Stimulated activated CD4-positive, alpha-beta T cell treated with anti-CD3 and anti-CD28 coated beads, Interleukin-2, amount 100 ng/mL, for 4 hours (primary cell): ENCODE results near the gene ZC3HAV1.
"Not testable (repeated sequence)": the region's sequence is repeated elsewhere in the genome, so short reads cannot be mapped to it uniquely, and the experiment has no call there.

Experiments
- DNase-seq: peaks from one replicate; pipeline ENCODE4 v3.0.0-alpha.2; 2020; ENCODE audit warnings: low read depth

The ZC3HAV1 gene

GRCh38 chr7:139084709-139085108 lies 24.8 kb downstream of the ZC3HAV1 start:
- DNase-seq: no peak

DNA sequence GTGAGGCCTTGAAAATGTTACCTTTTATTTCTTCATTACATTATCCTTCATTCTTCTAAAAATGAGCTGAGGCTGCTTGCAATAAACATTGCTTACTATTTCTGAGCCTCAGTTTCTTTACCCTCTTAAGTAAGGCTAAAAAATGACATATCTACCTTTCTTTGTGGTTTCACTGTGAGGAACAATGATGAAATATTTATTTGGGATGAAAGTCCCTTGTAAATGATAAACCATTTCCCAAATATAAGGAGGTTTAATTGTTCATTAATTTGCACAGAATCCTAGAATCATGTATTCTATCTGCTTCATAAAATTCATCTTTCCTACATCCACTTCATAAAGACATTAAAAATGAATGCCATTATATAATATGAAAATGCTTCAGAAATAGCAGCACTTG lies 27.9 kb downstream of the ZC3HAV1 start:
- no peak for DNase-seq

DNA sequence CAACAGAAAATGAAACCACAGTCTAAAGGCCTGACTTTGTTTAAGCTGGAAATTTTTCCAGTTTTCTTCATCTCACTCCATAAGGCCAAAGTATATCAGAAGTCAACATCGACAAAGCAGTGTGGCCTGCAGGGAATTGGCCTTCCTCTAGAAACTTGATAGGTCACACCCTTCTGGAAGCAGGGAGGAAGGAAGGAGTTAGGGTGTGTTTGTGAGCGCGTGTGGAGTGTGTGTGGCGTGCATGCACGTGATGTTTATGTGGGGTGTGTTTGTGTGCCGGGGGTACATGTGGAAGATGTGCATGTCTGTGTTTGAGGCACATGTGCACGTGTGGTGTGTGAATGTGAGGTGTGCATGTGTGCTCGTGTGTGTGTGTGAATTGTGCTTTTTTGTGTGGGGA lies 28.6 kb downstream of the ZC3HAV1 start:
- no peak for DNase-seq

- DNase-seq: no peak
Measured at GRCh38 chr7:139079861-139080260, 29.7 kb downstream of the ZC3HAV1 start.

DNA sequence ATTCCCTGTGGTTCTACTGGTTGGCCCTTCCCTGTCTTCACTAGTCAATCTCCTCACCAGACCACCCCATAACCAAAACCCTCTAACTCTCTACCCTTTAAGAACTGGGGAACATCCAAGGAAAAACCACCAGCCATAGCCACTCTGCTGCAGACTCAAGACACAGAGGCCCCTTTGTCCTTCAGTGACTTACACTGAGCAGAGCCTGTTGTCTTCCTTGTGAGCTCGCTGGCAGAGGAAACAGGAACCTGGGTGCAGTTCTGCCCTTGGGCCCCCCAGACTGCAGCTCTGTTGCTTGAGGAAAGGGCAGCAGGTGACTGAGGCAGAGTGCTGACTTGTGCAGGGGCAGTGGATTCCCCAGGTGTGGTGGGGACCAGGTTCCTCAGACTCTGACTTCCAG lies 30.6 kb downstream of the ZC3HAV1 start:
- no peak for DNase-seq

DNA sequence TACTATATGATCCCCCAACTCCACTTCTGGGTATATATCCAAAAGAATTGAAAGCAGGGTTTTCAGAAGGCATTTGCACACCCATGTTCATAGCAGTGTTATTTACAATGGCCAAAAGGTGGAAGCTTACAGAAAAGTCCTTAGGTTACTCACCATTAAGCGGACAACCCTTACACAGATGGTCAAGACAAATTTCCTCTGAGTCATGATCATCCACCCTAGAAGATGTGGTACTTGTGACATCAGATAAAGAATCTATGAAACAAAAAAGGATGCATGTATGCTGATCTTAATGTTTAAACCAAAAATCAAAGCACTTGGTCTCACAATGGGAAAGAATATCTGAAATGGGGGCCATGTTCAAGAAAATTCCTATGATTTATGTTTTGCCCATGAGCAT lies 31.1 kb downstream of the ZC3HAV1 start:
- DNase-seq: no peak

DNA sequence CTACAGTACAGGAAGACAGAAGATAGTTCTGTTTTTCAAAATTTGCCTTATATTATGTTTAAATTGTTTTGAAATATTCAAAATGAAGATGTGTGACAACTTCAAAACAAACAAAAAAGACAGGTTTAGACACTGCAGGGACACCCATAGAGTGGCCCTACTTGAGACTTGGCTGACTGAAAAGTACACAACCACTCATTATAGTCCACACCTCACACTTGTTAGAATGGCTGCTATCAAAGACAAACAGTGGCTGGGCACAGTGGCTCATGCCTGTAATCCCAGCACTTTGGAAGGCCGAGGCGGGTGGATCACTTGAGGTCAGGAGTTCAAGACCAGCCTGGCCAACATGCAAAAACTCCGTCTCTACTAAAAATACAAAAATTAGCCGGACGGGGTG lies 31.8 kb downstream of the ZC3HAV1 start:
- not testable (repeated sequence) for DNase-seq

DNA sequence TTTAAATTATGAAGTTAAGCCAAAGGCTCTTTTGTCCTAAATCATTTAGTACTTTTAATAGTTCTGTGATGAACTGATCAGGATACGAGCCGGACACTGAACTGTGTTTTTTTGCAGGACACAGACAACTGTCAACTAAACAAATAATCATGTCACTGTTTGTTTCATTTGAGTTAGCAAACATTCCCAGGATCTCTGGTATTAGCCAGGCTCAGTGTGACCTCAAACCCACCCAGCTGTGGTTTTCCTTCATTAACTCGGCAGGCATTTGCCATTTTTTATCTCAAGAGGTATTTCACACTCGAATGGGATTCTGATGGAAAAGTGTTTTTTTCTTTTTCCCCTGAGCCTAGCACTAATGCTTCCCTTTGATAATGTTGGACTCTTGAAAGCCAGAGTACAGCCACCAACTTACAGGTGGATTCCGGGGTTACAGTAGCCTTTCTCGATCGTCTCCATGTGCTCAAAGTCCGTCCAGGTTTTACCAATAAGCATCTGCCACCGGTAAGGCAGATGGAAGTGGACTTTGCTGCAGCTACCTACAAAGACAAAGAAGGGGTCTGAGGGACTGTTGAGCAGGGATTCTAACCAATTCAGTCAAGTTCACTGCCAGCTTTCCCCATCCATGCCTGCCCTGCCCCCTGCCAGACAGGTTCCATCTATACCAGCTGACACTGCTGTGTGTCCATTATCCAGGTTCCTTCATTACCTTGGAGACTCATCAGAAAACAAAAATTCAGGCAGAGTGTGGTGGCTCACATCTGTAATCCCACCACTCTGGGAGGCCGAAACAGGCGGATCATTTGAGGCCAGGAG lies 33.4 kb downstream of the ZC3HAV1 start:
- no peak for DNase-seq

DNA sequence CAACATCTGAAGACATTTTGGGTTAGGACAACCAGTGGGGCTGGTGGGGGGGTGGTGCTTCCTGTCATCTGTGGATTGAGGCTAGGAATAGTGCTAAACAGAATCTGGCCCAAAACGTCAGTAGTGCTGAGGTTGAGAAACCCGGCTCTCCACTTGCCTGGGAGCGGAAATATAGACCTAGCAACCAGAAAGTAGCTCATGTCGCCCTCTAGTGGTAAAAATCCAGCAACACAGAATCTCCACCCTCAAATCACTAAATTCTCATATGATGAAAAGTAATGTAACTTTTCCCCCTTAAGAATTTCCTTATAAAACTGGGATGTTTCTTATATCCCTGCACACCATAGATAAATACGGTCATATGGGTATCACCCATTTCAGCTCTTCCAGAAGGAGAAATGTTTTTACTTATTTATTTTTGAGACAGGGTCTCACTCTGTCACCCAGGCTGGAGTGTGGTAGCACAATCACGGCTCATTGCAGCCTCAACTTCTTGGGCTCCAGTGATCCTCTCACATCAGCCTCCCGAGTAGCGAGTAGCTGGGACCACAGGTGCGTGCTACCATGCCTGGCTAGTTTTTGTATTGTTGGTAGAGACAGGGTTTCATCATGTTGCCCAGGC lies 34.4 kb downstream of the ZC3HAV1 start:
- peak; percentile 60 for DNase-seq

DNA sequence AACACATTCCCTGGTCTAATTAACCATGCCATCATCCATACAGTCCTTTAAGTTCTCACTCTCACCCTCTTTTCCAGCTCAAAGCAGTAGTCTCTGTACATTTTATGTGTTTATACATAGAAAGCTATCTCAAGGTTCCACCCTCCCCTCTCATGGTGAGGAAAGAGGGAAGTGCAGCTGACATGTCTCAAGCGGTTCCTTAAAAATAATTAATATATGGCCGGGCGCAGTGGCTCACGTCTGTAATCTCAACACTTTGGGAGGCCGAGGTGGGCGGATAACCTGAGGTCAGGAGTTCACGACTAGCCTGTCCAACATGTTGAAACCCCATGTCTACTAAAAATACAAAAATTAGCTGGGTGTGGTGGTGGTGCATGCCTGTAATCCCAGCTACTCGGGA lies 36.7 kb downstream of the ZC3HAV1 start:
- DNase-seq: no peak

DNA sequence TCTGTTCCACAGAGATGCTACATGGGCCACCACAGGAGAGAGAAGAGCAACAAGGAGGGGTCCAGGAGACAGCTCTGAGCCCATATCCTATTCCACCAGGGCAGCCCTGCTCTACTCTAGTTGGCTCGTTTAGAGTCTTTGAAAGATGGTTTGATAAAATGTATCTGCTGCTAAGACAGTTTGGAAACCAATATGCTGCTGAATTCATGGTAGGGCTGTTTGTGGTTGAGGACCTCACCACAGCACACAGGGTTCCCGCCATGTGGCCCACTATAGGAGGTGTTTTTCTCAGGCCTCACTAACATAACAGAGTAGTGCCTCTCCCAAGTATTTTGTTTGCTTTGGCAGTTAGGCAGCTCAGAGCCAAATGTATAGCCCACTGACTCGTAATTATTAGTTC lies 37.8 kb downstream of the ZC3HAV1 start:
- no peak for DNase-seq

DNA sequence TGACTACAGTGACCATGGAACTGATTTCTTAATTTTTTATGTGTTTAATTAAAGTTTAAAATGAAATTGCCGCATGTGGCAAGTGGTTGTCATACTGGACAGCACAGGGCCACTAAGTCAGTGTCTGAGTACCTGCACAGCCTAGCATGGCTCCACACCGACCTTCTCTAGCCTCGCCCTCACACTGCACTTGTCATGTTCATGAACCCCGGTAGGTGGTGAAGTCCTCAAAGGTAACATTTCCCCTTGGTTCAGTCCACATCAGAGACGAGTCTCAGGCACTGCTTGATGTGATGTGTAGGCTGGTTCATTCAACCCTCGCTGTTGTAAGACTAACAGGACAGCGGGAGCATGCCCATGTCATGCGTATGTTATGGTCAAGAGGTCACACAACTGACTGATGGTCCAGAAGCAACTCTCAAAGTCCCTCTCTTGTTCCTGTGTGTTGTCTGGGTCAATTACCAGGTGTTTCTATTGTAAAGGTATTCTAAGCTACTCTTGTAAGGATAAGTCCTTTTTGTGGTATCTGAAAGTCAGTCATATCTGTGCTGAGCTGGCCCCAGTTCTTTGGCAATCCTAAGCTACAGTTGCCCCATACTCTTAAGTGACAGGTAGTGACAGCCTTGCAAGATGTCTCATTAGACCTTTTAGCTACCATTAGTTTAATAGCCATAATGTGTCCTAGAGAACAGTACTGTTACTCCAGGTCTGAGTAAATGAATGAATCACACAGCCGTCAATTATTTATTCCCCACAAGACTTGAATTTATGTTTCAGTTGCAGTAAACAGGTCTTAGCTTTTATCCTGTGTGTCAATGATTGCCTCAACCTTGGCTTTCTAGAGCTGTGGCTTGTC lies 40.7 kb downstream of the ZC3HAV1 start:
- no peak for DNase-seq

DNA sequence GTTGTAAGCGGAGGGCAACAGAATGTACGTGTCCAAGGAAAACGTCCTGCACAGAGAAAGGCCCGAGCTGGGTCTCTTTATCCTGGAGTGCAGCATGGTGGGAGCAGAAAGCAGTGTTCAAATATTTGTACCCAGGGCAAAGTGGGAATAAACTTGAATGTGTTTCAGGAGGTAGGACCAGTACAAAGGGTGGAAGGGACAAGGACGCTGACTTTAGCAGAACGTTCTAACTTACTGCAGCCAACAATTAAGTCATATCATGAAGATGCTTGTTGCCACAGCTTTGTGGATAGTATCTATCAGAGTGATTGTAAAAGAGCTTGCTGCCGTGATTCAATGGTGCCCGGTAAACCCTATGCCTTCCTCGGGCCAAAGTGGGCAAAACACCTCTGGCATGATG lies 43.2 kb downstream of the ZC3HAV1 start:
- no peak for DNase-seq

GRCh38 chr7:139065323-139065722 lies 44.2 kb downstream of the ZC3HAV1 start:
- DNase-seq: no peak

DNA sequence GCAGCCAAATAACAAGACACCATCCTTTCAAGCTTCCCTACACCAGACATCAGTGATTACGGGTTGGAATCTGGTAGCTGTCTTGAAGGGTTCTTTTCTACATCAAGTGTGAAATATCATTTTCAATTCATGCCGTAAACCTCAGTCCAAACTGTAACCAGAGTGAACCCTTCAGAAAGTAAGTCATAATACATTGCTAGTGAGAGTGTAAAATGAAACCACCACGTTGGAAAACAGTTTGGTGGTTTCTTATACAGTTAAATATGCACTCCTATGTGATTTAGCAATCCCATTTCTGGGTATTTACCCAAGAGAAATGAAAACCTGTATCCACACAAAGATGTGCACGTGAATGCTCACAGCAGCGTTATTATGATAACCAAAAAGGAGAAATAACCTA lies 48.1 kb downstream of the ZC3HAV1 start:
- DNase-seq: no peak

DNA sequence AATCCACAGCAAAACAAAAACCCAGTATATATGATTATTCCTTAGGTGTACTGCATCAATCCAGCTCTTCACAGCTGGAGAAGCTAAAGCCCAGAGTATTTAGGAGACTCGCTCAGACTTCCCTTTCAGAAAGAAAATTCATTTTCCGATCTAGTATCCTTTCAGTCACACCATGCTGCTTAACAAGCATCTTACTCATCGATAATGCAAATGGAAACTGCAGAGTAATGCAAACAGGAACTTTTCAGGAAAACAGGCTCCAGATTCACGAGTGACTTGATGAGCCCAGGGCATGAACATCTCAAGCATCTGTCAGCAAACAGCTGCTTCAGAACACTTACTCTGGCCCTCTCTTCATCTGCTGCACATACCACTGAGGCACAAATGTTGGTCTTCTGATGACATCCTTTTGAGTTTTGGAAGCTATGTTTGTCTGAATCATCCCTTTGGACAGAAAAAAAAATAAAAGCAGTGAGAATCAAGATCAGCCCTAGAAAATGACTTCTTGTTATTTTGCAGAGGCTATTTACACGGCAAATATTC lies 48.8 kb downstream of the ZC3HAV1 start:
- no peak for DNase-seq

- no peak for DNase-seq
Measured at GRCh38 chr7:139059905-139060304, 49.6 kb downstream of the ZC3HAV1 start.

GRCh38 chr7:139058943-139059342 lies 50.6 kb downstream of the ZC3HAV1 start:
- no peak for DNase-seq

- DNase-seq: no peak
Measured at GRCh38 chr7:139055674-139056073, 53.8 kb downstream of the ZC3HAV1 start.

DNA sequence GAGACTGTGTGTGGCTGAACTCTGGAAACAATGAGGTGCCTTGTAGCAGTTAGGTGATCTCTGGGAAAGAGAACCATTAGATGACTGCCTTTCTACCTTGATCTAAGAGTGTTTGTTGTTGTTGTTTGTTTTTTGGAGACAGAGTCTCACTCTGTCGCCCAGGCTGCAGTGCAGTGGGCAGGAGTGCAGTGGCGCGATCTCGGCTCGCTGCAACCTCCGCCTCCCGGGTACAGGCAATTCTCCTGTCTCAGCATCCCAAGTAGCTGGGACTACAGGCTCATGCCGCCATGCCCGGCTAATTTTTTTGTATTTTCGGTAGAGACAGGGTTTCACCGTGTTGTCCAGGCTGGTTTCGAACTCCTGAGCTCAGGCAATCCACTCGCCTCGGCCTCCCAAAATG lies 54.9 kb downstream of the ZC3HAV1 start:
- DNase-seq: not testable (repeated sequence)

DNA sequence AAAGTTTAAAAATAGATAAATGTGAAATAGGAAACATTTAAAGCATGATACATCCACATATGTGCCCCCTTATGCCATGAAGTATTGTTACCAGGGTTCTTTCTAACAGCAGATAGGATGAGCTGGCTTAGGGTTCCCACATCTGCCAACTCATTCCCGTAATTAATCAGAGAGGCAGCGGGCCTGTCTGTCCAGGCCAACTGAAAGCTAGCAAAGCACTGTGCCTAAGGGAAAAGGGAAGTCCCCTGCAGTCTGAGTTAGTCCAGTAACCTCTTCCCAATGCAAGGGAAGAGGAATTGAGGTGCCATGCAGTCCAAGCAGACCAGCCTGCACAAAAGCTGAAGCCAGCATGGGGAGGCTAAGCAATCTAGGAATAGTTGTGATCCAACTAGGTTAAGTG lies 55.4 kb downstream of the ZC3HAV1 start:
- no peak for DNase-seq

DNA sequence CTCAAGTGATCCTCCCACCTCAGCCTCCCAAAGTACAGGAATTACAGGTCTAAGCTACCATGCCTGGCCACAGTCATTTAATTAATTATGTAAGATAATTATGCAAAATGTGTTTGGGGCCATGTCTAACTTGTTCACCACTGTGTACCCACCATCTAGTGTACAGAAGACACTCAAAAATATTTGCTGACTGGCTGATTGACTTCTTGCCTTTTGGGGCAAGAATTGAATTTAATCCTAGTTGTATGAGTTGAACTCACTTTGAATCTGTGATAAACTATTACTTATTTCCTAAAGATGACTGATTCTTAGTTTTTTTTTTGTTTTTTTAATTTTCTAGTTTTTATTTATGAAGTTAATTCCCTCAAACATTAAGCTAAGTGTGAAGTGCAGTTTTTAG lies 57.9 kb downstream of the ZC3HAV1 start:
- DNase-seq: no peak

DNA sequence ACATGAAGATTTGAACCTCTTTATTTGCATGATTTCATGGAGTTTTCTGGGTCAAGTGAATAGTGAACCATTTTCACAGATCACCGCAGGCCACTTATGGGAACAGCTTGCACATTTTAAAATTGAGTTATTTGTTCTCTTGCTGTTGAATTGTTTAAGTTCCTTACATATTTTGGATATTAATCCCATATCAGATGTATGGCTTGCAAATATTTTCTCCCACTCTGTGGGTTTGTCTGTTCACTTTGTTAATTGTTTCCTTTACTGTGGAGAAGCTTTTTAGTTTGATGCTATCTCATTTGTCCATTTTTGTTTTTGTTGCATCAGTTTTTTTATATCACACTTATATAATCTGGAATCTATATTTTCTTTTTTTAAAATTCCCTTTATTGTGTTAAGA lies 59.6 kb downstream of the ZC3HAV1 start:
- no peak for DNase-seq
